Astrocyte of the spinal cord (primary cell): ENCODE data around the gene SLC24A5.

Experiments used
- DNase-seq: peaks from one replicate; pipeline ENCODE4 v3.0.0; 2011; ENCODE audit warnings: low read depth, low spot score
- H3K4me3 ChIP-seq: 2 replicates; pipeline ENCODE4 v1.5.1; 2011; ENCODE audit warnings: low read depth, mild to moderate bottlenecking, low read length, moderate library complexity
- CTCF ChIP-seq: IDR thresholded peaks from 2 replicates; pipeline ENCODE4 v1.5.1; 2012; ENCODE audit warnings: low read depth, mild to moderate bottlenecking, low read length, inconsistent platforms
- in situ Hi-C: cut with HindIII; loops from 2 replicates; pipeline ENCODE4 v1.10.0; 2017; ENCODE audit warnings: low sequenced_read_pairs

The SLC24A5 gene

GRCh38 chr15:48126667-48127355, 6.0 kb downstream of the SLC24A5 start:
- no peak overlapping the region for H3K4me3 ChIP-seq
- in situ Hi-C loops, result no loop called here
- DNase-seq, result no peak
- no peak for TF ChIP-seq CTCF

DNA sequence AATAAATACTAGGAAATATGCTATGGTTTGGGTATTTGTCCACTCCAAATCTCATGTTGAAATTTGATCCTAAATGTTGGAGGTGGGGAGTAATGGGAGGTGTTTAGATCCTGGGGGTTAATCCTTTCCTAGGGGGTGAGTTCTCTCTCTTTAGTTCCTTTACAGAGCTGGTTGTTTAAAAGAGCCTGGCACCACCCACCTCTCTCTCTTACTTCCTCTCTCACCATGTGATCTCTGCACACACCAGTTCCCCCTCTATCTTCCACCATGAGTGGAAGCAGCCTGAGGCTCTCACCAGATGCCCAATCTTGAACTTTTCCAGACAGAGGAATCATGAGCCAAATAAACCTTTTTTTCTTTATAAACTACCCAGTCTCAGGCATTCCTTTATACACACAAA, 10.5 kb downstream of the SLC24A5 start:
- DNase-seq, result no peak
- H3K4me3 ChIP-seq, result no peak overlapping the region
- TF ChIP-seq CTCF, result no peak
- in situ Hi-C loops, result no loop called here

GRCh38 chr15:48132874-48133273, 12.1 kb downstream of the SLC24A5 start:
- TF ChIP-seq CTCF, result no peak
- in situ Hi-C loops, result no loop called here
- H3K4me3 ChIP-seq, result no peak overlapping the region
- DNase-seq, result no peak

- in situ Hi-C loops, result no loop called here
- no peak for TF ChIP-seq CTCF
- DNase-seq, result no peak
- no peak overlapping the region for H3K4me3 ChIP-seq
Observed at GRCh38 chr15:48143856-48144255, 23.1 kb downstream of the SLC24A5 start.

DNA sequence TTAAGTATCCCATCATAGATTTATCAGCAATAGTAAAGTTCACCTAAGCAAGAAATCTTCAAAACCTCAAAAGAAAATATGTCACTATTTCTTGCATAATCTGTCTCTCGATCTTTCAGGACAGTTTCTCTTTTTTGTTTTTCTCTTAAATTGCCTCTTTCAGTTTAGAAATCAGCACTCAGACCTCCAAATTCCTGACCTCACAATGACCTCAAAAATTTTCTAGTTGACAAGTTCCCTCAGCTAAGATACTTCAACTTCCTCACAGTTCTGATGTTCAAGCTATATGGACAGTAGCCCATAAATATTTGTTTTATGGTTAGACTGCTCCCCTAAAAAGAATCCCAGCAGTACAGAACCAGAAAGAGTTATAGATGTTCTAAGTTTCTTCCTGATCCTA, 24.1 kb downstream of the SLC24A5 start:
- no peak for TF ChIP-seq CTCF
- no peak for DNase-seq
- in situ Hi-C loops, result no loop called here
- no peak overlapping the region for H3K4me3 ChIP-seq

- in situ Hi-C loops, result no loop called here
- H3K4me3 ChIP-seq, result no peak overlapping the region
- TF ChIP-seq CTCF, result no peak
- DNase-seq, result no peak
Observed at GRCh38 chr15:48145923-48146322, 25.1 kb downstream of the SLC24A5 start.

GRCh38 chr15:48147358-48147757, 26.6 kb downstream of the SLC24A5 start:
- DNase-seq, result no peak
- H3K4me3 ChIP-seq, result no peak overlapping the region
- in situ Hi-C loops, result no loop called here
- no peak for TF ChIP-seq CTCF
